Measurements from ENCODE around the gene CTNS. TPM values are rescaled to one million over a fixed set of nuclear protein-coding genes. Genes with fewer than 3 reads are reported as not detected.

The CTNS gene
- total RNA-seq, 1 experiment from 2014 or later, result 20.4 TPM

DNA sequence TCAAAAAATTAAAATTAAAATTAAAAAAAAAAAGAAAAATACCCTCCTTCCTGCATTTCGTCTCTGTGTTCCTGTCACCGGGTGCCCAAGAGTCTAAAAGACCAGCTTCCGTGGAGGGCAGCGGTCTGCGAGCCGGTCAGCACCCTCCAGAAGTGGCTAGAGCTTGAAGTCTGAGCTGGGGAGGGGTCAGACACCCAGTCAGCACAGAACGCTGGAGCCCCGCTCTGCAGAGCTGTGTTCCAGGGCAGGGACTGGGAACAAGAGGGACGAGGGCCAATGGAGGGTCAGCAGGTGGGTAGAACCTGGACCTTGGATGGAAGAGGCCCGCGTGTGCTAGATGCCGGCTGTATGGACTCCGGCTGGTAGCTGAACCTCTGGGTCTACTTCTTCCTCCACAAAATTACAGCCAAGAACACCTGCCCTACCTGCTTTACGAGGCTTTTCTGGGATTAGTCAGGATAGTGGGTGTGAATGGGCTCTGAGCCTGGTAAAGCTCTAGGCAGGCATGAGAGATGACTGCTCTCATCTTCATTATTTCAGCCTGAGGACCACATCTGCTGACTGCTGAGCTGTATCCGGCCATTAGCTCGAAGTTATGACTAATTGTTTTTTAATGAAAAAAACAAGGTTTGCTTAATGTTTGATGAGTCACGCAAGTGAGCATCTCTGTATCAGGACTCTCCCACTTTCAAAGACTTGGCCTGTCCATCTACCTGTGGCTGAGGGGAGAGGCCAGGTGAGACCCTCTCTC lies 33.3 kb upstream of the CTNS start:
- BruUV-seq (replicated peaks), result no TSS peak
- Histone ChIP-seq H3K36me3 (ENCODE audit: control insufficient read depth, insufficient read depth, low read length) (no peaks in the 10 kb centered on the region), H3K27me3 (ENCODE audit: control insufficient read depth, insufficient read depth, low read length) (no peaks in the 10 kb centered on the region), H3K4me1 (ENCODE audit: control insufficient read depth, insufficient read depth, low read length) (no peaks in the 10 kb centered on the region), H3K27ac (ENCODE audit: low read length) (no peak overlapping the region), H3K9me3 (ENCODE audit: control insufficient read depth, insufficient read depth, low read depth, low read length) (no peaks in the 10 kb centered on the region), H3K4me3 (ENCODE audit: low read depth in 2 of 2, low read length in 2 of 2) (no peak overlapping the region)
- POLR2A ChIA-PET, result no interaction called here
- in situ Hi-C loops (cut with HindIII; ENCODE audit: low pct_unique_long_range_greater_than_20kb, low sequenced_read_pairs) (no loop called here), intact Hi-C loops (cut with micrococcal nuclease; ENCODE audit: unreplicated experiment) (no loop called here)
- ATAC-seq, result no peak
- no peak for DNase-seq (ENCODE audit: low read depth, low spot score)
- CTCF ChIA-PET, result no interaction called here
- no peak for TF ChIP-seq SIN3A (IDR thresholded peaks at IDR 0.05; ENCODE audit: borderline replicate concordance, insufficient read depth, low read depth, low read length)

DNA sequence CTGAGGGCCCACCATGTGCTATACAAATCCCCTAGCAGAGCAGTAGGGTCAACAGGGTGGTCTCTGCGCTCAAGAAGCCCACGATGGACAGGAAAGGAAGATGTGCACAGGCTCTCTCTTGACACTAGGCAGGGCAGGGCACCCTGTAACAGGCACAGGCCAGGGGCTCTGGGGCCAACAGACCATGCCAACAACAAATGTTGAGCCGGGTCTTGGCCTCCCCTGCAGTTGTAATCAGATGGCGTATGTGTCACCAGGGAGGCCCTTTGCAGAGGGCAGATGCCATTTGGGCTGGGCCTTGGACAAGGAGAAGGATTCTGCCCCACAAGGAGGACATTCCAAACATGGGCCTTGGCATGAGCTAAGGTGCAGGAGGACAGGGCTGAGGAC lies 32.7 kb upstream of the CTNS start:
- no TSS peak for BruUV-seq (replicated peaks)
- no peaks in the 10 kb centered on the region for H3K9me3 ChIP-seq (ENCODE audit: control insufficient read depth, insufficient read depth, low read depth, low read length)
- H3K4me1 ChIP-seq (ENCODE audit: control insufficient read depth, insufficient read depth, low read length), result no peaks in the 10 kb centered on the region
- H3K27me3 ChIP-seq (ENCODE audit: control insufficient read depth, insufficient read depth, low read length), result no peaks in the 10 kb centered on the region
- ChIA-PET CTCF (no interaction called here), POLR2A (no interaction called here)
- no peak overlapping the region for H3K4me3 ChIP-seq (ENCODE audit: low read depth in 2 of 2, low read length in 2 of 2)
- H3K36me3 ChIP-seq (ENCODE audit: control insufficient read depth, insufficient read depth, low read length), result no peaks in the 10 kb centered on the region
- in situ Hi-C loops (cut with HindIII; ENCODE audit: low pct_unique_long_range_greater_than_20kb, low sequenced_read_pairs) (no loop called here), intact Hi-C loops (cut with micrococcal nuclease; ENCODE audit: unreplicated experiment) (no loop called here)
- DNase-seq (ENCODE audit: low read depth, low spot score), result no peak
- TF ChIP-seq TCF7L2 (IDR thresholded peaks at IDR 0.05; ENCODE audit: low read depth, low read length) (no peak), POLR2AphosphoS5 (IDR thresholded peaks at IDR 0.05; ENCODE audit: low read depth, low read length) (no peak), SIN3A (IDR thresholded peaks at IDR 0.05; ENCODE audit: borderline replicate concordance, insufficient read depth, low read depth, low read length) (no peak)
- TF ChIP-seq, protein P1, sequence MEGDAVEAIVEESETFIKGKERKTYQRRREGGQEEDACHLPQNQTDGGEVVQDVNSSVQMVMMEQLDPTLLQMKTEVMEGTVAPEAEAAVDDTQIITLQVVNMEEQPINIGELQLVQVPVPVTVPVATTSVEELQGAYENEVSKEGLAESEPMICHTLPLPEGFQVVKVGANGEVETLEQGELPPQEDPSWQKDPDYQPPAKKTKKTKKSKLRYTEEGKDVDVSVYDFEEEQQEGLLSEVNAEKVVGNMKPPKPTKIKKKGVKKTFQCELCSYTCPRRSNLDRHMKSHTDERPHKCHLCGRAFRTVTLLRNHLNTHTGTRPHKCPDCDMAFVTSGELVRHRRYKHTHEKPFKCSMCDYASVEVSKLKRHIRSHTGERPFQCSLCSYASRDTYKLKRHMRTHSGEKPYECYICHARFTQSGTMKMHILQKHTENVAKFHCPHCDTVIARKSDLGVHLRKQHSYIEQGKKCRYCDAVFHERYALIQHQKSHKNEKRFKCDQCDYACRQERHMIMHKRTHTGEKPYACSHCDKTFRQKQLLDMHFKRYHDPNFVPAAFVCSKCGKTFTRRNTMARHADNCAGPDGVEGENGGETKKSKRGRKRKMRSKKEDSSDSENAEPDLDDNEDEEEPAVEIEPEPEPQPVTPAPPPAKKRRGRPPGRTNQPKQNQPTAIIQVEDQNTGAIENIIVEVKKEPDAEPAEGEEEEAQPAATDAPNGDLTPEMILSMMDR (IDR thresholded peaks at IDR 0.05), result no peak
- TF ChIP-seq, protein P2, sequence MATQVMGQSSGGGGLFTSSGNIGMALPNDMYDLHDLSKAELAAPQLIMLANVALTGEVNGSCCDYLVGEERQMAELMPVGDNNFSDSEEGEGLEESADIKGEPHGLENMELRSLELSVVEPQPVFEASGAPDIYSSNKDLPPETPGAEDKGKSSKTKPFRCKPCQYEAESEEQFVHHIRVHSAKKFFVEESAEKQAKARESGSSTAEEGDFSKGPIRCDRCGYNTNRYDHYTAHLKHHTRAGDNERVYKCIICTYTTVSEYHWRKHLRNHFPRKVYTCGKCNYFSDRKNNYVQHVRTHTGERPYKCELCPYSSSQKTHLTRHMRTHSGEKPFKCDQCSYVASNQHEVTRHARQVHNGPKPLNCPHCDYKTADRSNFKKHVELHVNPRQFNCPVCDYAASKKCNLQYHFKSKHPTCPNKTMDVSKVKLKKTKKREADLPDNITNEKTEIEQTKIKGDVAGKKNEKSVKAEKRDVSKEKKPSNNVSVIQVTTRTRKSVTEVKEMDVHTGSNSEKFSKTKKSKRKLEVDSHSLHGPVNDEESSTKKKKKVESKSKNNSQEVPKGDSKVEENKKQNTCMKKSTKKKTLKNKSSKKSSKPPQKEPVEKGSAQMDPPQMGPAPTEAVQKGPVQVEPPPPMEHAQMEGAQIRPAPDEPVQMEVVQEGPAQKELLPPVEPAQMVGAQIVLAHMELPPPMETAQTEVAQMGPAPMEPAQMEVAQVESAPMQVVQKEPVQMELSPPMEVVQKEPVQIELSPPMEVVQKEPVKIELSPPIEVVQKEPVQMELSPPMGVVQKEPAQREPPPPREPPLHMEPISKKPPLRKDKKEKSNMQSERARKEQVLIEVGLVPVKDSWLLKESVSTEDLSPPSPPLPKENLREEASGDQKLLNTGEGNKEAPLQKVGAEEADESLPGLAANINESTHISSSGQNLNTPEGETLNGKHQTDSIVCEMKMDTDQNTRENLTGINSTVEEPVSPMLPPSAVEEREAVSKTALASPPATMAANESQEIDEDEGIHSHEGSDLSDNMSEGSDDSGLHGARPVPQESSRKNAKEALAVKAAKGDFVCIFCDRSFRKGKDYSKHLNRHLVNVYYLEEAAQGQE (IDR thresholded peaks at IDR 0.05; ENCODE audit: insufficient read depth in 1 of 2, low read depth in 2 of 2, low read length in 1 of 2), result no peak
- ATAC-seq, result no peak
- no peak overlapping the region for H3K27ac ChIP-seq (ENCODE audit: low read length)

GRCh38 chr17:3609689-3610088 lies 26.9 kb upstream of the CTNS start:
- ChIA-PET POLR2A (no interaction called here), CTCF (no interaction called here)
- H3K4me1 ChIP-seq (ENCODE audit: control insufficient read depth, insufficient read depth, low read length), result no peaks in the 10 kb centered on the region
- H3K36me3 ChIP-seq (ENCODE audit: control insufficient read depth, insufficient read depth, low read length), result no peaks in the 10 kb centered on the region
- no peak overlapping the region for H3K27ac ChIP-seq (ENCODE audit: low read length)
- no TSS peak for BruUV-seq (replicated peaks)
- H3K9me3 ChIP-seq (ENCODE audit: control insufficient read depth, insufficient read depth, low read depth, low read length), result no peaks in the 10 kb centered on the region
- no peak for DNase-seq (ENCODE audit: low read depth, low spot score)
- intact Hi-C loops (cut with micrococcal nuclease; ENCODE audit: unreplicated experiment) (no loop called here), in situ Hi-C loops (cut with HindIII; ENCODE audit: low pct_unique_long_range_greater_than_20kb, low sequenced_read_pairs) (no loop called here)
- TF ChIP-seq SIN3A (IDR thresholded peaks at IDR 0.05; ENCODE audit: borderline replicate concordance, insufficient read depth, low read depth, low read length) (no peak), POLR2AphosphoS5 (IDR thresholded peaks at IDR 0.05; ENCODE audit: low read depth, low read length) (no peak), TCF7L2 (IDR thresholded peaks at IDR 0.05; ENCODE audit: low read depth, low read length) (no peak)
- TF ChIP-seq, protein P2 (IDR thresholded peaks at IDR 0.05; ENCODE audit: insufficient read depth in 1 of 2, low read depth in 2 of 2, low read length in 1 of 2), result no peak
- TF ChIP-seq, protein P1 (IDR thresholded peaks at IDR 0.05), result no peak
- no peaks in the 10 kb centered on the region for H3K27me3 ChIP-seq (ENCODE audit: control insufficient read depth, insufficient read depth, low read length)
- no peak overlapping the region for H3K4me3 ChIP-seq (ENCODE audit: low read depth in 2 of 2, low read length in 2 of 2)
- no peak for ATAC-seq

Data from Panc1 (cell line).